Heart left ventricle (tissue), 13 donors: Measurements from ENCODE around the gene IQCH.

Experiments used
- POLR2A ChIP-seq, 2 donors: fragments of 450-650 bp; IDR thresholded peaks; one replicate each; pipeline ENCODE4 v1.6.1; 2017; ENCODE audit warnings: antibody characterized with exemption in 2 of 2, mild to moderate bottlenecking in 2 of 2, moderate library complexity in 2 of 2
- TF ChIP-seq, protein P1 (sequence below), 12 donors: fragments of 200-600 bp; sonication (generic) in 4 of 12; IDR thresholded peaks; one replicate each; pipeline versions ENCODE4 v1.5.0 to v1.8.0; 2018 to 2022; ENCODE audit warnings: antibody characterized with exemption in 12 of 12, mild to moderate bottlenecking in 5 of 12
- donor health status: ischemic (EF 13 %, LVEDD 7.1; RV severe dilation, severe dysfunction).
- donor health status: DM: no; HTN: yes; CAD: no.
- donor health status: DM: no; HTN: no; CAD: no.
- donor health status: ischemic (EF 25% LVEDD 6.9; RV normal size, moderate dysfunction).
- donor health status: ischemic (EF 25% LVEDD 5.7; RV mildly dilated, moderate dysfunction).
- donor health status: ischemic (EF 35%, LVEDD 5.7; RV mildly dilated, moderate dysfunction).
- donor health status: nonischemic (EF 11% LVEDD 7.7; RV severe dilation, severe dysfunction).
- donor health status: DM: yes; HTN: yes; CAD: no.
- donor health status: PGD.
- donor health status: ischemic (EF 29% LVEDD 5.4; RV normal size, mild dysfunction).
- donor health status: nonischemic (EF 23%, LVEDD 6.1; RV moderate dilation, normal function).

DNA sequence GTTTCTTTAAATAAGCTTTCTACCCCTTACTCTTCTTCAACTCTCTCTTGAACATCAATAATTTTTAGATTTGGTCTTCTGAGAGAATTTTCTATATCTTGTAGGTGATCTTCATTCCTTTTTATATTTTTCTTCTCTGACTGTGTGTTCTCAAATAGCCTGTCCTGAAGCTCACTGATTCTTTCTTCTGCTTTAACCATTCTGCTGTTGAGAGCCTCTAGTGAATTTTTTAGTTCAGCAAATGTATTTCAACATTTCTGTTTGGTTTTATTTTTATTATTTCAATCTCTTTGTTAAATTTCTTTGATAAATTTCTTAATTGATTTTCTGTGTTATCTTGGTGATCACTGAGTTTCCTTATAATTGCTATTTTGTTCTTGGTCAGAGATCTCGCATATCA lies 19.6 kb downstream of the IQCH start:
- TF ChIP-seq, protein P1, sequence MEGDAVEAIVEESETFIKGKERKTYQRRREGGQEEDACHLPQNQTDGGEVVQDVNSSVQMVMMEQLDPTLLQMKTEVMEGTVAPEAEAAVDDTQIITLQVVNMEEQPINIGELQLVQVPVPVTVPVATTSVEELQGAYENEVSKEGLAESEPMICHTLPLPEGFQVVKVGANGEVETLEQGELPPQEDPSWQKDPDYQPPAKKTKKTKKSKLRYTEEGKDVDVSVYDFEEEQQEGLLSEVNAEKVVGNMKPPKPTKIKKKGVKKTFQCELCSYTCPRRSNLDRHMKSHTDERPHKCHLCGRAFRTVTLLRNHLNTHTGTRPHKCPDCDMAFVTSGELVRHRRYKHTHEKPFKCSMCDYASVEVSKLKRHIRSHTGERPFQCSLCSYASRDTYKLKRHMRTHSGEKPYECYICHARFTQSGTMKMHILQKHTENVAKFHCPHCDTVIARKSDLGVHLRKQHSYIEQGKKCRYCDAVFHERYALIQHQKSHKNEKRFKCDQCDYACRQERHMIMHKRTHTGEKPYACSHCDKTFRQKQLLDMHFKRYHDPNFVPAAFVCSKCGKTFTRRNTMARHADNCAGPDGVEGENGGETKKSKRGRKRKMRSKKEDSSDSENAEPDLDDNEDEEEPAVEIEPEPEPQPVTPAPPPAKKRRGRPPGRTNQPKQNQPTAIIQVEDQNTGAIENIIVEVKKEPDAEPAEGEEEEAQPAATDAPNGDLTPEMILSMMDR (IDR thresholded peaks at IDR 0.05), result no peak
- no peak for TF ChIP-seq POLR2A (IDR thresholded peaks at IDR 0.05)
